AG04450 (cell line): ENCODE data around the gene TRIM40. TPM values are rescaled to one million over a fixed set of nuclear protein-coding genes. Genes with fewer than 3 reads are reported as not detected.

Source experiments
- CTCF ChIA-PET: fragments of 300-600, 350-600 bp; formaldehyde crosslinking; extraction: SDS; loops from one replicate; lab custom pipeline; 2022; ENCODE audit warnings: antibody characterized with exemption, inconsistent platforms; lab: Charles Lee
- POLR2A ChIA-PET: fragments of 350-600 bp; formaldehyde crosslinking; extraction: SDS; loops from one replicate; lab custom pipeline; 2021; ENCODE audit warnings: antibody characterized with exemption, inconsistent platforms; lab: Yijun Ruan, JAX
- DNase-seq: peaks from one replicate; pipeline ENCODE4 v3.0.0-alpha.2; 2011; ENCODE audit warnings: low read depth, low spot score
- H3K27ac ChIP-seq: one replicate; pipeline ENCODE4 v1.5.1; 2012; ENCODE audit warnings: low read depth, low read length, control low read depth
- H3K27me3 ChIP-seq: one replicate; pipeline ENCODE4 v1.6.0; 2012; ENCODE audit warnings: low read length; ENCODE audit not compliant: control insufficient read depth, insufficient read depth
- H3K4me3 ChIP-seq: 2 replicates; pipeline ENCODE4 v1.5.1; 2011; ENCODE audit warnings: mild to moderate bottlenecking, low read depth, low read length, control low read depth
- H3K9me3 ChIP-seq: 2 replicates; pipeline ENCODE4 v1.5.1; 2012; ENCODE audit warnings: low read length; ENCODE audit not compliant: control insufficient read depth, insufficient read depth
- CTCF ChIP-seq: IDR thresholded peaks from 2 replicates; pipeline ENCODE4 v1.5.1; 2011; ENCODE audit warnings: low read depth, low read length, control low read depth, inconsistent platforms
- polyA plus RNA-seq: library from polyadenylated mRNA; depleted of rRNA; stranded (reverse); fragments of >200 nt; gene quantifications from 2 replicates; pipeline ENCODE4 v1.2.3, GENCODE V29; 2011

Gene TRIM40
- polyA plus RNA-seq, 1 experiment = not detected

GRCh38 chr6:30158475-30159040, 22.6 kb downstream of the TRIM40 start:
- TF ChIP-seq CTCF = no peak
- no peak for DNase-seq
- H3K27ac ChIP-seq = no peak overlapping the region
- ChIA-PET POLR2A (no interaction called here), CTCF (no interaction called here)
- H3K27me3 ChIP-seq = peaks cover 9% of the 10 kb centered on the region
- H3K9me3 ChIP-seq = no peaks in the 10 kb centered on the region; the same call in 1 of the 2 replicates
- H3K4me3 ChIP-seq = no peak overlapping the region

GRCh38 chr6:30160008-30160784, 24.3 kb downstream of the TRIM40 start:
- H3K4me3 ChIP-seq = no peak overlapping the region
- ChIA-PET CTCF (no interaction called here), POLR2A (no interaction called here)
- TF ChIP-seq CTCF = no peak
- H3K9me3 ChIP-seq = no peaks in the 10 kb centered on the region; the same call in 1 of the 2 replicates
- H3K27ac ChIP-seq = no peak overlapping the region
- DNase-seq = no peak
- H3K27me3 ChIP-seq = peaks cover 17% of the 10 kb centered on the region

GRCh38 chr6:30160785-30161531, 25.0 kb downstream of the TRIM40 start, which contains the start of gene TRIM10:
Gene TRIM10 (minus strand): TSS chr6:30161211. CDS start chr6:30160858, 353 bp downstream.
- ChIA-PET CTCF (no interaction called here), POLR2A (no interaction called here)
- DNase-seq = no peak
- H3K27ac ChIP-seq = no peak within 1 kb of the TSS
- H3K9me3 ChIP-seq = no peaks in the 10 kb centered on the region; the same call in 1 of the 2 replicates
- H3K27me3 ChIP-seq = peaks cover 17% of the 10 kb centered on the region
- TF ChIP-seq CTCF = no peak
- H3K4me3 ChIP-seq = no peak within 1 kb of the TSS

GRCh38 chr6:30162265-30163089, 26.5 kb downstream of the TRIM40 start:
- no peak for DNase-seq
- Histone ChIP-seq H3K9me3 (no peaks in the 10 kb centered on the region; the same call in 1 of the 2 replicates), H3K27me3 (peaks cover 25% of the 10 kb centered on the region), H3K4me3 (no peak overlapping the region), H3K27ac (no peak overlapping the region)
- ChIA-PET POLR2A (no interaction called here), CTCF (no interaction called here)
- TF ChIP-seq CTCF = no peak
